Nephron (organoid): ENCODE measurements around the gene CCDC157.

Source experiments
- H3K27ac Mint-ChIP-seq, 3 experiments: 2 replicates each; pipeline ENCODE4 v1.8.0; 2020; ENCODE audit warnings: mixed read lengths in 3 of 3, mild to moderate bottlenecking in 2 of 3, moderate library complexity in 1 of 3
- H3K27me3 Mint-ChIP-seq: 2 replicates; pipeline ENCODE4 v1.8.0; 2021; ENCODE audit warnings: low read depth, mild to moderate bottlenecking, moderate library complexity, mixed read lengths
- H3K36me3 Mint-ChIP-seq: 2 replicates; pipeline ENCODE4 v1.8.0; 2020; ENCODE audit warnings: low read depth, mixed read lengths
- H3K4me1 Mint-ChIP-seq: 2 replicates; pipeline ENCODE4 v1.8.0; 2020; ENCODE audit warnings: mixed read lengths
- H3K4me3 Mint-ChIP-seq, 3 experiments: 2 replicates each; pipeline ENCODE4 v1.8.0; 2020; ENCODE audit warnings: mild to moderate bottlenecking in 3 of 3, mixed read lengths in 3 of 3, moderate library complexity in 2 of 3
- H3K9me3 Mint-ChIP-seq: 2 replicates; pipeline ENCODE4 v1.8.0; 2020; ENCODE audit warnings: mixed read lengths
- TF ChIP-seq, protein P1 (sequence below), 3 experiments: fragments of 200-600 bp; sonication (generic); IDR thresholded peaks; one replicate each; pipeline ENCODE4 v1.5.0; 2021; ENCODE audit warnings: antibody characterized with exemption in 3 of 3; ENCODE audit not compliant: unreplicated experiment in 3 of 3

CCDC157 gene

DNA sequence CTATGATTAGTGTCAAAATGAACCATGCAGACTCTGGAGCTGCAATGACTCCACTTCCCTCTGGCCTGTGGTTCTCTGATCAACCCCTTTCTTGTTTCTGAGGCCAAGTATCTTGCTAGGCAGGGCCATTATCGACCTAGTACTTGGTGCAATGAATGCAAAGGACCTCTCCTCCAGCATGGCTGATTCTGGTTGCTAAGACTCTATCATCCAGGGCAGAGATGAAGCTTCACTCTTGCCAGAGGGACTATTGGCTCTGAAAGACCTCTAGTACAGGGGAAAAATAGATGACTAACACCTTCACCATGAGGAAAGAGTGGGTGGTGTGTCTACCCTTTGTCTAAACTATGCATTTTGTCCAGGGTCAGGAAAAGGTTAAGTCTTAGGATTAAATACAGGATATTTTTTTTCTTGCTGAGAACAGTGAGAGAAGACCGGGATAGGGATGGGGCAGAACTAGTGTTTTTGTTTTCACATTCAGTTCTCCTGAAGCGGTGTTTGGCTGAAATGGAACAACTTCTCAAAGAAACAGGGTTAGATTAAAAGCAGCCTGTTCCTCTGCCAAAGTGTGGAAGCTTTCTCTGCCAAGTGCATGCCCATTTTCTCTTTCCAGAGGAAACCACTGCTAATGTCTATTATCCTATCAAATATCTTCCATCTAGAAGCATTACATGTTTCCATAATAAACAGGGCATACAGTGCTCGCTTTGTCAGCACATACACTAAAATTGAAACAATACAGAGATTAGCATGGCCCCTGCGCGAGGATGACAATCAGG lies 63.7 kb downstream of the CCDC157 start:
- TF ChIP-seq, protein P1, sequence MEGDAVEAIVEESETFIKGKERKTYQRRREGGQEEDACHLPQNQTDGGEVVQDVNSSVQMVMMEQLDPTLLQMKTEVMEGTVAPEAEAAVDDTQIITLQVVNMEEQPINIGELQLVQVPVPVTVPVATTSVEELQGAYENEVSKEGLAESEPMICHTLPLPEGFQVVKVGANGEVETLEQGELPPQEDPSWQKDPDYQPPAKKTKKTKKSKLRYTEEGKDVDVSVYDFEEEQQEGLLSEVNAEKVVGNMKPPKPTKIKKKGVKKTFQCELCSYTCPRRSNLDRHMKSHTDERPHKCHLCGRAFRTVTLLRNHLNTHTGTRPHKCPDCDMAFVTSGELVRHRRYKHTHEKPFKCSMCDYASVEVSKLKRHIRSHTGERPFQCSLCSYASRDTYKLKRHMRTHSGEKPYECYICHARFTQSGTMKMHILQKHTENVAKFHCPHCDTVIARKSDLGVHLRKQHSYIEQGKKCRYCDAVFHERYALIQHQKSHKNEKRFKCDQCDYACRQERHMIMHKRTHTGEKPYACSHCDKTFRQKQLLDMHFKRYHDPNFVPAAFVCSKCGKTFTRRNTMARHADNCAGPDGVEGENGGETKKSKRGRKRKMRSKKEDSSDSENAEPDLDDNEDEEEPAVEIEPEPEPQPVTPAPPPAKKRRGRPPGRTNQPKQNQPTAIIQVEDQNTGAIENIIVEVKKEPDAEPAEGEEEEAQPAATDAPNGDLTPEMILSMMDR (IDR thresholded peaks at IDR 0.05; ENCODE audit: unreplicated experiment in 3 of 3), result no peak
- no peaks in the 10 kb centered on the region for H3K27me3 Mint-ChIP-seq
- peak overlapping the region; percentile 64 to 99 (median 88) for H3K27ac Mint-ChIP-seq
- H3K9me3 Mint-ChIP-seq, result no peaks in the 10 kb centered on the region
- H3K4me1 Mint-ChIP-seq, result peaks cover 45% of the 10 kb centered on the region
- H3K4me3 Mint-ChIP-seq, result peak overlapping the region; percentile 29 to 67 (median 63)
- H3K36me3 Mint-ChIP-seq, result peaks cover 22% of the 10 kb centered on the region

DNA sequence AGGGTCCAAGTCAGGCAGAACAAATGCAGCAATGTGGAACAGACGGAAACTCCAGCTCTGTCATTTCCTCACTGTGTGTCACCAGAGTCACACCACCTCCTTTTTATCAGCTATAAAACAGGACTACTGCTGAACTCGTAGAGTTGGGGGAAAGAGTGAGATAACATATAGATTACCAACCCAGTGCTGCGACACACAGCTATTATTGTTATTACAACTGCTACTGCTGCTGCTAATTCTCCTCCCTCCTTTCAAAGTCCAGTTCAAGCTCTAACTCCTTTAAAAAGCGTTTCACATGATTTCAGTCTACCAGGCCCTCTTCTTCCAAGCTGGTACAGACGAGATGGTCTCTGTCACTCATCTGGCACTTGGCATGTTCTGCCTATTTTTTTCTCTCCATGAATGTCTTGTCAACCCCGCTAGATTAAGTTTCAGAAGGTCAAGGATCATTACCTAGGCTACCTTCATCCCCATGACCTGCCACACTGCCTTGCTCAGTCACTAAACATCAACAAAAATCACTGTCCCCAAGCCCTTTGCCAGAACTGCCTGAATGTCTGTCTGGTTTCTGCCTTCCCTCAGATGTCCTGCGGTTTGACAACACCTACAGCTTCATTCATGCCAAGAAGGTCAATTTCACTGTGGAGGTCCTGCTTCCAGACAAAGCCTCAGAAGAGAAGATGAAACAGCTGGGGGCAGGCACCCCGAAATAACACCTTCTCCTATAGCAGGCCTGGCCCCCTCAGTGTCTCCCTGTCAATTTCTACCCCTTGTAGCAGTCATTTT lies 65.1 kb downstream of the CCDC157 start:
- Mint-ChIP-seq H3K36me3 (peaks cover 9% of the 10 kb centered on the region), H3K27ac (peak overlapping the region; percentile 98 to 100 (median 99)), H3K27me3 (no peaks in the 10 kb centered on the region), H3K4me1 (peaks cover 50% of the 10 kb centered on the region), H3K4me3 (peak overlapping the region; percentile 93 to 95 (median 94)), H3K9me3 (no peaks in the 10 kb centered on the region)
- TF ChIP-seq, protein P1 (IDR thresholded peaks at IDR 0.05; ENCODE audit: unreplicated experiment in 3 of 3), result no peak

DNA sequence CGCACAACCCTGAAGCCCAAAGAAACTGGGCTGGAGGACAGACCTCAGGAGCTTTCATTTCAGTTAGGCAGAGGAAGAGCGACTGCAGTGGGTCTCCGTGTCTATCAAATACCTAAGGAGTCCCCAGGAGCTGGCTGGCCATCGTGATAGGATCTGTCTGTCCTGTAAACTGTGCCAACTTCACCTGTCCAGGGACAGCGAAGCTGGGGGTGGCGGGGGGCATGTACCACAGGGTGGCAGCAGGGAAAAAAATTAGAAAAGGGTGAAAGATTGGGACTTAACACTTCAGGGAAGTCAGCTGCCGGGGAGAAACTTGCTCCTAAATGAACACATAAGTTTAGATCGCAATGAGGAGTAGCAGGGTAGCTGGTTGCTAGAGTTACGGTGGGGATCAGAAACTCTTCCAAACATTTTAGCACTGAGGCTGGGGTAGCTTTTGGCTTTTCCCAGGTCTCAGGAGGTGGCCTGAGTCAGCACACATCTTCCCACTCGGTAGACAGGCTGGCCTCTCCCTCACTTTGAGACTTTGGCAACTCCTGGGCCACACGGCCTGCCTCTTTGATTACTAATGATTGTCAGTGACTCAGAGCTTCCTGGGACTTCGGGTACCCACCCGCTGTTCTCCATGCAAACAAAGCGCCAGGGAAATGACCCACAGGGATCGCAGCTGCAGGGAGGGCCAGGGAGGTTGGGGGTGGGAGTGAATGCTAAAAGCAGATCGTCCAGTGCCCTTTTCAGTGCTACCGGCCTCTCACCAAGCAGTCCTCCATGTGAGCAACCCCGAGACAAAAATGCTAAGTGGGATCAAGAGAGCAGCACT lies 65.9 kb downstream of the CCDC157 start:
- TF ChIP-seq, protein P1 (IDR thresholded peaks at IDR 0.05; ENCODE audit: unreplicated experiment in 3 of 3), result no peak
- H3K9me3 Mint-ChIP-seq, result no peaks in the 10 kb centered on the region
- H3K27ac Mint-ChIP-seq, result peak overlapping the region; percentile 98 to 100 (median 99)
- H3K4me1 Mint-ChIP-seq, result peaks cover 51% of the 10 kb centered on the region
- H3K36me3 Mint-ChIP-seq, result peaks cover 8% of the 10 kb centered on the region
- peak overlapping the region; percentile 93 to 95 (median 94) for H3K4me3 Mint-ChIP-seq
- H3K27me3 Mint-ChIP-seq, result no peaks in the 10 kb centered on the region

DNA sequence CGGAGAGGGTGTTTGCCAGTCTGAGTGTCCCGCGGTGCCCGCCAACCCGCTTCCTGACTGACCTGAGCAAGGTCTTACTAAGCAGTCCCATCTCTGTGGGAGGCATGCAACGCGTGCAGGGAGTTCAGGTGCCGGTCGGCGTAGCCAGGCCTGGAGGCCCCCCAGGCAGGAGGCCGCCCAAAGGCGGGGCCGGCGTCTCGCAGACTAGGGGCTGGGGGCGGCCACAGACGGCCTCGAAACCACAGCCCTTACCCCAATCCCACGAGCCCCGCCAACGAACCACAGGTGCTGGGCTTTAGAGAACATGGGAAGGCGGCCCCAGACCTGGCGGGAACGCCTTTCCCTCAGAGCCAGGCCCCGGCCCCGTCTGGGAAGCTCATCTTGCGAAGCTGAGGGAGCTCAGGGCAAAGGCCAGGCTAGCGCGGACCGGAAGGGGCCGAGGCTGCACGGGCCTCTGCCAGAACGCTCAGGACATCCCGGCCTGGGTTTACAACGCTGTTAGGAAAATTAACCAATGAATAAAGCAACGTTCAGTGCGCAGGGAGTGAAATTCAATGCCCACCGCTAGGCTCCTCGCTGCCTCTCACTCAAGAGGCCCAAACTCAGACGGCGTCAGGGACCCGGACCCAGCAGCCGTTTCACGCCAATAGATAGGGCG lies 66.6 kb downstream of the CCDC157 start:
- TF ChIP-seq, protein P1 (IDR thresholded peaks at IDR 0.05; ENCODE audit: unreplicated experiment in 3 of 3), result peak in 1 of 3 experiments; percentile 26
- H3K4me3 Mint-ChIP-seq, result peak overlapping the region; percentile 93 to 95 (median 94)
- peak overlapping the region; percentile 98 to 100 (median 99) for H3K27ac Mint-ChIP-seq
- H3K4me1 Mint-ChIP-seq, result peaks cover 51% of the 10 kb centered on the region
- H3K27me3 Mint-ChIP-seq, result no peaks in the 10 kb centered on the region
- H3K9me3 Mint-ChIP-seq, result no peaks in the 10 kb centered on the region
- peaks cover 8% of the 10 kb centered on the region for H3K36me3 Mint-ChIP-seq

DNA sequence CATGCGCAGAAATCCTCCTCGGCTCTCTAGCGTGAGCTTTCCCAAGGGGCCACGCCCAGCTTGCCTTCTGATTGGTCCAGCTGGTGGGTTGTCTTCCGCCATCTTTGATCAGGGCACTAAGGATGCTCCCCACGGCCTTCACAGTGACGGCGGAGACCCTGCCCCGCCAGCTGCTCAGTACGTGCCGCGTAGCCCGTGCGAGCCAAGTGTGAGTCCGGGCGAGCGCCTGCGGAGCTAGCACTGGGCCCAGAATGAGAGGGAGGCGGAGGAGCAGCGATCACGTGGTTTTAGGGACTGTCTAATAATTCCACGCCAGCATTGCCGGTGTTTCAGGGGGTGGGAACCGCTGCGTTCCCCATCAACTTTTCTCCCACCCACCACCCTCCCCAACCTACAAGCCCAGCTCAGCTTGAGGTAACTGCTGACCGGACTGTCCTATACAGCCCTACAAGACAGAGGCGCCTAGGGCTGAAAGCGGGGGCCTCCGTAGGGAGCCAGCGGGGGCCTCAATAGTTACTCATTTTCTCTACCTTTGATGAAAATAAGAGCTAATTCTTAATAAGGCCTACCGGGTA lies 67.2 kb downstream of the CCDC157 start:
- TF ChIP-seq, protein P1 (IDR thresholded peaks at IDR 0.05; ENCODE audit: unreplicated experiment in 3 of 3), result no peak
- H3K27ac Mint-ChIP-seq, result peak overlapping the region; percentile 98 to 100 (median 99)
- H3K4me1 Mint-ChIP-seq, result peaks cover 51% of the 10 kb centered on the region
- H3K4me3 Mint-ChIP-seq, result peak overlapping the region; percentile 93 to 95 (median 94)
- no peaks in the 10 kb centered on the region for H3K27me3 Mint-ChIP-seq
- no peaks in the 10 kb centered on the region for H3K9me3 Mint-ChIP-seq
- peaks cover 8% of the 10 kb centered on the region for H3K36me3 Mint-ChIP-seq
